Stimulated activated CD4-positive, alpha-beta T cell treated with anti-CD3 and anti-CD28 coated beads, Interleukin-2, amount 100 ng/mL, for 24 hours (primary cell): Measurements from ENCODE around the gene STARD3.
A peak's percentile ranks its signal among the peaks of the same experiment; 100 is the strongest.

Source experiments
- DNase-seq, 2 donors: peaks; one replicate each; pipeline ENCODE4 v3.0.0-alpha.2; 2020

Gene STARD3

DNA sequence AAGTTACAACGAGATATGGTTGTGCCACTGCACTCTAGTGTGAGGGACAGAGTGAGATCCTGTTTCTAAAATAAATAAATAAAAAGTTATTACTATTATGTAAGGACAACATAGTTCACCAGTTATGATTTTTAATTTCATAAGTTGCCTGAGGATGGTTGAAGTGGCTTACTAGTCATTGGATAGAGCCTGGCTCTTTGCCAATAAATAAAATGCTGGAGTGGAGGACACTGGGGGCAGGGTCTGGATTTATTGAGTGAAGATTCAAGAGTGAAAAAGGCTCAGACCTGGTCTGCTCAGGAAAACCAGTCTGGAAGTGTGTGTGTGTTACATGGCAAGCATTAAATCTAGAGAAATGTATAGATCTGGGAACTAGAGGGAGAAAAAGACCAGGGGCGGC lies 2.1 kb downstream of the STARD3 start:
- no peak for DNase-seq

DNA sequence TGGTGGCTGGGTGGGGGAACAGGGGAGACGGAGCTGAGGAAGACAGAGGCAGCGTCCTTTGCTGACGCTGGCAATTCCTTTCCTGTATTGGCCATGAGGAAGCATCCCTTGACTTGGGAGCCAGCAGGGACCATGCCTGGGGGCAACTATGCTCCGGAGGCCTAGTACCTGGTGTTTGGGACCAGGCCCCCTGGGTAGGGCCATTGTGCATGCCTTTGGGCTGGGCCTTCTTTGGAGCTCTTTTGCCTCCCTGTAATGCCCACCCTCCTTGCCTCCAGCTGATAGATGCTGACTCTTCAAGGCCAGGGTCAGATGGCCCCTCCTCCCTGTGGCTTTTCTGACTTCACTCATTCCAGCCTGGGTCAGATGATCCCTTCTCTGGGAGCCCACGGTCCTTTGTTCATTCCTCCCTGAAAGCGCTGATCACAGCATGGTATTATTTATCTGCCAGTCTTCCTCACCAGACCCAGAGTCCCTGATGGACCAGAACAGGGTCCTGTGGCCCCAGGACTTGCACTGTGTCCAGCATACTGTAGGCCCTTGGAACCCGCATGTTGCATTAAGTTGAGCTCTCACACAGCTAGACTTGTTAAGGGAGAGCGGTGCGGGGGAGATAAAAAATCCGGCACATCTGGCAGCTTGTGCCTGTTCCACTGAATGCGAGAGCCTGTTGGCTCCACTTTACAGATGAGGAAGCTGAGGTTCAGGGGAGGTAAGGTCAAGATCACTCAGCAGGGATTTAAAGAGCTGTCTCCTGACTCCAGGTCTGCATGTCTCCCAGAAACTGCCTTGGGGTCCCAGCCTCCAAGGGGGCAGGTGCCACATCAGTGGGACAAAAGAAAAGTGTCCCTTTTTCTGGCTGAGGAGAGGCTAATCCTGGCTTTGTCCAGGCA lies 2.9 kb downstream of the STARD3 start:
- no peak for DNase-seq

DNA sequence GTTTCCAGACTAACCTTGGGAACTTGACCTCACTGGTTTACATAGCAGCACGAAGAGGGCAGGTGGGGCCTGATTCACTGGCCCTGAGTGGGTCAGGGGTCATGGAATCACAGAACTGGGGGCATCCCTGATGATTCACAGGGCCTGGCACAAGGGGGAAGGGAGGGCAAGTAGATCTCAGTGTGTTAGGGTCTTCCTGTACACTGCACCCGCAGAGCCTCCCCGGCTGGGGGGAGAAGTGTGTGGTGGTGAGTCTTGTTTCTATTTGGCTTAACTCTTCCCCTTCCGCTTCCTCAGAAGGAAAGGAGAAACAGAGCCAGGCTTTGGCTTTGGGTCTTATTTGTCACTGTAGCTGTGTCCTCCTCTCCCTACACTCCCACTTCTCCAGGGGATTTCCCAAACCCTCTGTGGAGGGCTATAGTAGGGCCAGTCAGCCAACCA lies 3.7 kb downstream of the STARD3 start:
- DNase-seq: no peak

DNA sequence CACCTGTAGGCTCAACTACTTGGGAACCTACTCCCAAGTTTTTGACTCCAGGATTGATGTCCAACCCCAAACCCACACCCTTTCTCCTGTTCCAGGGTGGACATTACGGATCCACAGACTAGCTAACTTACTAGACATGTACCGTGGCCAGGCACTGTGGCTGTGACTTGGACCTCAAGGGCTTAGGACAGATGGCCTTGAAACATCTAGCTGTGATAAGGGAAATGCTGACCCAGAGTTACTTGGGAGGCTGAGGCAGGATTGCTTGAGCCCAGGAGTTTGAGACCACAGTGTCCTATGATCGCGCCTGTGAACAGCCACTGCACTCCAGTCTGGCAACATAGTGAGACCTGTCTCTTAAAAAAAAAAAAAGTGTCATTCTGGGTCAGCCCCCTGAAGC lies 4.2 kb downstream of the STARD3 start:
- DNase-seq: no peak

DNA sequence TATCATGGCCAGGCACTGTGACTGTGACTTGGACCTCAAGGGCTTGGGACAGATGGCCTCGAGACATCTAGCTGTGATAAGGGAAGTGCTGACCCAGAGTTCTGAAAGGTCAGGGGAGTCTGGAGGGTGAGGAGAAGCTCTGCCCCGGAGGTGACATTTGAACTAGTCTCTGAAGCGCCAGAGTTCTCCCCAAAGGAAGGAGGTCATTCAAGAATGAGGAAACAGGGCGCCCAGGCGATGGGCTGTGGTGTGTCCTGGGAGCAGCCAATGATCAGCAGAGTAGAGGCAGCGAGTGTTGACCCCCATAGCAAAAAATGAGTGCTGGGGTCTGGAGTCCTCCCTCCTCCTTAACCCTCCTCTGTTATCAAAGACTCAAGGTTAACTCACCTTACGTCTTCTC lies 4.9 kb downstream of the STARD3 start:
- DNase-seq: no peak

DNA sequence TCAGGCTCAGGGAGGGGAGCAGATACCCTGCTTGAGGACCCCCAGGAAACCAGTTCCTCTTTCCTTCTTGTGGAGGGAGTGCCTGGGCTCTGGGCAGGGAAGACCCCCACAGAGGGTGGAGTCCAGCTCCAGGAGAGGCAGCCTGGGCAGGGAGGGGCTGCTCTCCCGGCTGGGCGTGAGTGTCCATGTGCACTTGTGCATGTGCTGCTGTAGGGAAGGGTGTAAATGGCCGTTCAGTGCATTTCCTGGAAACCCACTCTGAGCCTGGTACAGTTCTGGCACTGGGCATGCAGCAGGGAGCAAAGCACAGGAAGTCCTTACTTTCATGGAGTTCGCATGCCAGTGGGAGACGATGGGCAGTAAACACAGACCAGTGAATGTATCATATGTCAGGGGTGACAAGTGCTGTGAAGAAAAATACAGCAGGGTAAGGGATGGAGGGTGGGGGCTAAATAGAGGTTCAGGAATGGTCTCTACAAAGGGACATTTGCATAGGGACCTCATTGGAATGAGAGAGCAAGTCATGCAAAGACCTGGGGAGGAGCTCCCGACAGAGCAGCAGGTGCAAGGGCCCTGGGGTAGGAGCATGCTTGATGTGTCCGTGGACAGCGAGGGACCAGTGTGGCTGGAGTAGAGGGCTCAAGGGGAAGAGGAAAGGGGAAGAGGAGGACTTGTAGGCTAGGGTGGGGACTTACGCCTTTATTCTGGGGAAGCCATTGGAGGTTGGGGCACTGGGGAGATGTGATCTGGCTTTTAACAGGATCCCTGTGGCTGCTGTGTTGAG lies 5.5 kb downstream of the STARD3 start:
- no peak for DNase-seq

DNA sequence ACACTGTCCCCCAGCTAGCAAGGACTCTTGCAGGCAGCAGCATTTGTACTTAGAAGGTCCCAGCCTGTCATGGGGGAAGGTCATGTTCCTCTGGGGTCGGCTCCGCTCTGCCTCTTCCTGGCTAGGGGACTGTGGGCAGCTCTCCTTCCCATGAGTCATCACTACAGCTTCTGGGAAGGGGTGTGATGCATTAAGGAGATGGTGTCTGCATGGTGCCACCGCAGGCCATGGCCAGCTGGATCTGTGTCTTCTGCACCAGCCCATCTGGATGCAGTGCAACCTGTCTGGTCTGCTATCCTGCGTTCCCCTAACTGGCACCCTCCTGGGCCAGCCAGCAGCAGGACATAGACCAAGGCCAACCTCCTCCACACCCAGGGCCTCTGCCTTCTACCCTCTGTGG lies 6.3 kb downstream of the STARD3 start:
- DNase-seq: no peak

DNA sequence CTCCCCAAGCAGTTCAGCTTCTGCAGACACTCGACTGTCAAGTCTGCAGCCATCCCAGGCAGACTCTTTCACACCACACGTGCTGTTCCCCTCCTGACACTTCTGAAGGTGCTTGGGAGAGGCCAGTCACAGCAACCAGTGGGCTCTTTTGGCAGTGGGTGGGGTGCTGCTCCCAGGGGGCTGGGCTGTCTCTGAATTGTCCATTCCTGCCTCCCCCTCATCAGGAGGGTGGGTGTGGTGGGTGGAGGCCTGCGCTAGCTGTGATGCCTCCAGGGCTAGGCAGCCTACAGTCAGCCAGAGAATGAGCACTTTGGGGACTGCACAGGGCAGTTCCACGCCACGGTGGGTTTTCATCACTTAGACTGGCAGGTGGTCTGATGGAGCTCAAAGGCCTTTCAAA lies 10.3 kb downstream of the STARD3 start:
- no peak for DNase-seq

DNA sequence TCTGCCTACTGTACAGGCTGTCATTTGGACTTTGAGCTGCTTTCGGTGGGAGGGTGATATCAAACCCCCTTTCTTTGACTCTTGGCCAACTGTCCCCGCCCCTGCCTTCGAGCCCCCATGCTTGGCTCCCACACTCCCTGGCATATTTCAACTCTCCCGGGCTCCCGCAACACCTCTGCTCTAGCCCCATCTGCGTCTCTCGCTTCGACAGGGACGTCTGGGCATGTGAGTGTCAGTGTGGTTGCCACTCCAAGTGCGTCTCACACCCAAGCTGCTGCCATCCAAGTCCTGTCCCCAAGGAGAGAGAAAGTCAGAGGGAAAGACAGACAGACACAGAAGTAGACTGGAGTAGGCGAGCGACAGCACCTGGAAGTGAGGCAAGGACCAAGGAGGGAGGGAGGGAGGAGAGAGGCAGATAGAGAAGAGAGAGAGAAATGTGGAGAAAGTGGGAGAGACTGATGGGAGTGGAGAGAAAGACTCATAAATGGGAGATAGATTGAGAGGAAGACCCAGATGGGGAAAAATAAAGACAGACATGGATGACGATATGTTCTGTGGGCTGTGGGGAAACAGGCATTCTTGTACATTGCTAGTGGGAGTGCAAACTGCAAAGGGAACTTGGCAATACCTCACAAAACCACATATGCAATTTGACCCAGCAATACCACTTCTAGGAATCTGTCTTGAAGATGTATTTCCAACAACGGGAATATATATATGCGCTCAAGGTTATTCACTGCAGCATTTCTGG lies 11.8 kb downstream of the STARD3 start:
- no peak for DNase-seq

DNA sequence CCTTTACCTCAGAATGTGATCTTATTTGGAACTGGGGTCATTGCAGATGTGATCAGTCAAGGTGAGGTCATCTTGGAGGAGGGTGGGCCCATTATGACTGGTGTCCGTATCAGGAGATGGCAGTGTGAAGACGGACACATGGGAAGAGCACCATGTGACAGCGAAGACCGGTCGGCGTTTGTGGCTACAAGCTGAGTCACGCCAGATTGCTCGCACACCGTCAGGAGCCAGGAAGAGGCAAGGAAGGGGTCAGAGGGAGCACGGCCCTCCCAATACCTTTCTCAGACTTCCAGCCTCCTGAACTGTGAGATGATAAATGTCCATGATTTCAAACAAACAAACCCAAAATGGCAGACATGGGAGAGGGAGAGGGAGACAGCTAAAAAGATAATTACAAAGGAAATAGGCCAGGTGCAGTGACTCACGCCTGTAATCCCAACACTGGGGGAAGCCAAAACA lies 13.2 kb downstream of the STARD3 start:
- no peak for DNase-seq

DNA sequence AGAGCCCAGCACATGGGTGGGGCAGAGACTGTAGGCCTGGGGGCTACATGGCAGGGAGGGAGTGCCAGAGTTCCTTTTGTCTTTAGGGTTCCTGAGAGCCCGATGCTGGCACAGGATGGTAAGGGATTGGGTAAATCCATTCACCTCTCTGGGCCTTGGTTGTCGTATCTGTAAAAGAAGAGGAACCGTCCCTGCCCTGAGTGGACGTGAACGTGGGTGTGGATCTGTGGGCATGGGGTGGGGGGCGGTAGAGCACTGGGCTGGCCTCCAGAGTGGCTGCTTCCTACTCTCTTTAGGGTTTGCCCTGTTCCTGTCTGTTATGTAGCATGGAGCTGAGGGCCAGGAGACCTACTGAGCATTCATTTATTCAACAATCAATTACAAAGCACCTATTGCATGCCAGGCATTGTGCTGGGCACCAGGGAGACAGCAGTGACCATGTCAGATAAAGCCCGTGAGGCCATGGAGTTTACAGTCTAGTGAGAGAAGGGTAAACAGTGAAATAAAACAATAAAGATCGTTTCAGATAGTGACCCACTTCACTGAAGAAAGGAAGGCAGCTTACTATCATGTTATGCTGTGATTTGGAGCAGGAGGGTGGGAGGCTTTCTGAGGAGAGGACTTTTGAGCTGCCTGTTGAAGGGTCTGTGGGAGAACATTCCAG lies 15.1 kb downstream of the STARD3 start:
- no peak for DNase-seq

DNA sequence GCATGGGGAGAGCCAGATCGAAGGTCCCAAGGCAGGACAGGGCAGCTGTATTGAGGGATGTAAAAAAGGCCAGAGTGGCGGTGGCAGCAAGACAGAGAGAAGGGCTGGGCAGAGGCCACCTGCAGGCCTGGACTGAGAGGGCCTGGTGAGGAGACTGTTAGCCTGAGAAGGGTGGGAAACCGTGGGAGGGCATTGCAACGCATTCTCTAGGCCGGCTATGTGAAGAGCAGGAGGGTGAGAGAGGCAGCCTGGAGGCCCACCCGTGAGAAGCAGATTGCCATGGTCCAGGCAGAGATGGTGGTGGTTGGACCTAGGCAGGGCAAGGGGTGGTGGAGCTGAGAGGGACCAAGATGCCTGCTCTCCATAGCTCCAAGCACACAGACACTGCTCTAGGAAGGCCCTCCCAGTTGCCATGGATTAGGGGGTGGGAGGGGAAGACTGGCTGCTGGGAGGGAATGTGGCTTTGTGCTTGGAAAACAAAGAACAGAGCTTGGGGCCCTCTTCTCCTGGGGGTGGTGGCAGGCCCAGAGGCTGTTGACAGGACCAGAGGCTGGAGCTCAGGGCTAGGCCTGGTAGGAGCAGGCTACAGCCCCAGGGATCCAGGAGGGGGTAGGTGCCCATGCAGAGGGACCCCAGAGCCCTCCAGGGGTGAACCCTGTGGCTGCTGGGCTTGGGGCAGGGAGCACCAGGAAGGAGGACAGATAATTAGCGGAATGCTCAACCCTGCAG lies 15.8 kb downstream of the STARD3 start:
- no peak for DNase-seq

DNA sequence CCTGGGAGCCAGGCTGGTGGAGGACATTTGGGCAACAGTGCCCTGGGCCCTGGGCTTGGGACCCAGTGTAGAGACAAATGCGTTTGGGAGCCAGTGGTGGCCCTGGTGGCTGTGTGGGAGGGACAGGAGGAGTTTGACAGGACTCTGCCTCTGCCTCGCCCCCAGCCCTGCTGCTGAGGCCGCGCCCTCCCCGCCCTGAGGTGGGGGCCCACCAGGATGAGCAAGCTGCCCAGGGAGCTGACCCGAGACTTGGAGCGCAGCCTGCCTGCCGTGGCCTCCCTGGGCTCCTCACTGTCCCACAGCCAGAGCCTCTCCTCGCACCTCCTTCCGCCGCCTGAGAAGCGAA lies 16.3 kb downstream of the STARD3 start:
- no peak for DNase-seq

DNA sequence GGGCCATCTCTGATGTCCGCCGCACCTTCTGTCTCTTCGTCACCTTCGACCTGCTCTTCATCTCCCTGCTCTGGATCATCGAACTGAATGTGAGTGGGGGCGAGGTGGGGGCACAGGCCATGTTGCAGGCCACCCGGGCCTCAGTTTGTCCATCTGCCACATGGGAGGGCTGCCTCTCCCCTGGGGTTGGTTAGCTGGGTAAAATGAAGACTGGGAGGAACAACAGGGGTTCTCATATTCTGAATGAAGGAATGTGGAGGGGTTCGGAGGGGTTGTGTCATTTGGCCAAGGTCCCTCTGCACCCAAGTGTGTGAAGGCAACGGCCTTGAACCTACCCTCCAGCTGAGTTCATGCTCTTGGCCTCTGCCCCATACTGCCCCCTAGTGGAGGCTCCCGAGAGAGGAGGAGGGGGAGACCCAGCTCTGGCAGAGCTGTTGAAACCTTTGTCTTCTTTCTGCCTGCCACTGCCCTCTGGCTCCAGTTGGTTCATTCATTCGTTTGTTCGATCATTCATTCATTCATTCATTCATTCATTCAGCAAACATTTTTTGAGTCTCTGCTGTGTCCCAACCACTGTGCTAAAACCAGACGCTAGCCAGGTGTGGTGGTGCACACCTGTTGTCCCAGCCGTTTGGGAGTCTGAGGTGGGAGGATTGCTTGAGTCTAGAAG lies 16.9 kb downstream of the STARD3 start:
- DNase-seq: peak; percentile 85 to 89

DNA sequence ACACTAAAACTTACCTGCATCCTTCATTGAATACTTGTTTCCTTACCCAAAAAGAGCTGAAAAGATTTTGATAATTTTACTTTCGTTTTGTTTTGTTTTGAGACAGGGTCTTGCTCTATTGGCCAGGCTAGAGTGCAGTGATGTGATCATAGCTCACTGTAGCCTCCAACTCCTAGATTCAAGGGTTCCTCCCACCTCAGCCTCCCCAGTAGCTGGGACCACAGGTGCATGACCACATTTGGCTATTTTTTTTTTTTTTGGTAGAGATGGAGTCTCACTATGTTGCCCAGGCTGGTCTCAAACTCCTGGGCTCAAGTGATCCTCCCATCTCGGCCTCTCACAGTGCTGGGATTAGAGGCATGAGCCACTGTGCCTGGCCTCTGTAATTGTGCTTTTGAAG lies 18.2 kb downstream of the STARD3 start:
- no peak for DNase-seq

DNA sequence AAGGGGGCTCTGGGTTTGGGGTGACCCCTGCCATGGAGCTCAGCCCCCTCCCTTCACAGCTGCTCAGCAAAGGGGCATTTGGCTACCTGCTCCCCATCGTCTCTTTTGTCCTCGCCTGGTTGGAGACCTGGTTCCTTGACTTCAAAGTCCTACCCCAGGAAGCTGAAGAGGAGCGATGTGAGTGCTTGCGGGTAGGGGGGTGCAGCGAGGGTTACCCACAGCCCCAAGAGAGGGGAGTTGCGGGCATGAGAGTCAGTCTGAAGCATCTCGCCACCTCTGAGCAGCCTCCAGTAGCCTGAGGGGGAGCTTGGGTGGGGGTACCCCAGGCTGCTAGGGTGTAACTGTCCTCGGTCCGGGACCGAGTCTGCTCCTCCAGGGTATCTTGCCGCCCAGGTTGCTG lies 21.4 kb downstream of the STARD3 start:
- no peak for DNase-seq

DNA sequence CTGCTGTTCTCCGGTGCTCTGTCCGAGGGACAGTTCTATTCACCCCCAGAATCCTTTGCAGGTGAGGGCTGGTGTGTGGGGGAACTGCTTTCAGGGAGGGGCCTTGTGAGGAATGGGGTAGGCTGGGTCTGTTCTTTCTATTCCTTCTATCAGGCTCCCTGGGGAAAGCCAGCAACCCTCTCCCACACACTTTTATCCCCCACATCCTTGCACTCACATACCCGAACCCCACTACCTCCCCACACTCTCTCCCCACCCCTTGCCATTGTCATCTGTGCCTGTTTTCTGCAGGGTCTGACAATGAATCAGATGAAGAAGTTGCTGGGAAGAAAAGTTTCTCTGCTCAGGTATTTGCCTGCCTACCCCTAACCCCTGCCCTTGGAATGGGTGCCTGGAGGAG lies 21.8 kb downstream of the STARD3 start:
- DNase-seq: no peak

DNA sequence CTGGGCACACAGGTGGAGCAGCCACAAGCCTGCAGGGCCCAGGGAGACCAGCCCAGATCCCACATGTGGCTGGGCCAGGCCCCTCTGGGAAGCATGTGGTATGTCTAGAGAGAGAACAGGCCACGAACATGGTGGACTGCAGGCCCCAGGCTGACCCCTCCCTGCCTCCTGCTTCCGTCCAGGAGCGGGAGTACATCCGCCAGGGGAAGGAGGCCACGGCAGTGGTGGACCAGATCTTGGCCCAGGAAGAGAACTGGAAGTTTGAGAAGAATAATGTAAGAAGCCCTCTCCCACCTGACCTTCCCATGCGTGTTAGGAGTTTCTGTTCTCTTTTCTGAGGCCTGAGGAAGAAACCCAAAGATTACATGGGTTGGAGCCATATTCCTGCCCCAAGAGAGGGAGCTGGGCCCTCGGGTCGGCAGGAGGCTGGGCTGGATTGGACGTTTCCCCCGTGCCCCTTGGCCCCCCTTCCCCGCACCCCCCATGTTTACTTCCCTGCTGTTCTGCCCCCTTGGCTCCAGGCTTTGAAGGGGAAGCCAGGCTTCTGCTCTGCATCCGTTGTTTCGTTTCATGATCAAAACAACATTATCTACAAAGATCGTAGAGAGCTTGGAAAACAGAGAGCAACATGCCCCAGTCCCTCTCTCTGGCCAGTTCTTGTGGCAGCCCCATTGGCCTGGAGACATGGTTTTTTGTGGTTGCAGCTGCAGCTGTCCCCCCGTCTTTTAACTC lies 22.5 kb downstream of the STARD3 start:
- no peak for DNase-seq

DNA sequence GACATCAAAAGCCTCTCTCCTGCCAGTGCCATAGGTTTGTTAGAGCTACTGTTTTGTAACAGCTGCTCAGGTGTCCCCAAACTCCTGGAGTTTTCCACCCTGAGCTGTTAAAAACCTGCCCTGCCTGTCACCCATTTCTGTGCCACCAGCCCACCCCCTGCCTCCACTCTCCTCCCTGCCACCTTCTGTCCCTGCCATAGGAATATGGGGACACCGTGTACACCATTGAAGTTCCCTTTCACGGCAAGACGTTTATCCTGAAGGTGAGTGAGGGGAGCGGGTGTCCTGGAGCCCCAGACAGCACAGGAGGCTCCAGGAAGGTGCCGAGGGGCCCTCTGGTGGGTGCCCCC lies 23.0 kb downstream of the STARD3 start:
- DNase-seq: no peak

DNA sequence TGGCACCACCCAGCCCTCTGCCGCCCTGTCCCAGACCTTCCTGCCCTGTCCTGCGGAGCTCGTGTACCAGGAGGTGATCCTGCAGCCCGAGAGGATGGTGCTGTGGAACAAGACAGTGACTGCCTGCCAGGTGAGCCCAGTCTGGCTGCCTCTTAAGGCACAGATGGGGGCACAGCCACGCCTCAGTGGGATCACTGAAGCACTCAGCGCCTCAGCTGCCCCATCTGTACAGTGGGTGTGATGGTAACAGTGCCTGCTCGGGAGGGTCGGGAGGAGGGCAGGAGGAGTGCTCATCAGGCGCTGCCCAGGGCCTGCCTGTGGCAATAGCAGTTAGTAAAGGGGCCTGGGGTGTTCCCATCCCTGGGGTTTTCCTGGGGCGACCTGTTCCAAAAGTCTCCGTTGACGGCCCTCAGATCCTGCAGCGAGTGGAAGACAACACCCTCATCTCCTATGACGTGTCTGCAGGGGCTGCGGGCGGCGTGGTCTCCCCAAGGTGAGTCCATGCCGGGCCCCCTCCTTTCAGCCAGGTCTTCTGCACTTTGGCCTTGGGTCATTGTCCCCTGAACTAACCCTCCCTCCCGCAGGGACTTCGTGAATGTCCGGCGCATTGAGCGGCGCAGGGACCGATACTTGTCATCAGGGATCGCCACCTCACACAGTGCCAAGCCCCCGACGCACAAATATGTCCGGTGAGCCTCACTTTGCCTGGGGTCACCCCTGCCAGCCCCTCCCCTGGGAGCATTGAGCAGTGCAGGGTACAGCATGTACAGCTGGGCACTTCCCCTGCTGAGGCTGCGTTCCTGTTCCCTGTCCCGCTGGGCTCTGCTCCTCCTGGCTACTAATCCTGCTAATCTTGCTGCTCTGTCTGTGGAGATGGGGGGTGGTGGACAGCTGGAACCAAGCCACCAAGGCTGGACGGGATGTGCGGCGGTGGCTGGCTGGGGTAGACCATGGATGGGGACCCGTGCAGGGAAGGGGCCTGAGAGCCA lies 23.7 kb downstream of the STARD3 start:
- no peak for DNase-seq
